Measurements from ENCODE around the gene LMAN1L.

The LMAN1L gene

GRCh38 chr15:74794248-74794969 is 18.2 kb upstream of the LMAN1L start:
- no peak for DNase-seq

DNA sequence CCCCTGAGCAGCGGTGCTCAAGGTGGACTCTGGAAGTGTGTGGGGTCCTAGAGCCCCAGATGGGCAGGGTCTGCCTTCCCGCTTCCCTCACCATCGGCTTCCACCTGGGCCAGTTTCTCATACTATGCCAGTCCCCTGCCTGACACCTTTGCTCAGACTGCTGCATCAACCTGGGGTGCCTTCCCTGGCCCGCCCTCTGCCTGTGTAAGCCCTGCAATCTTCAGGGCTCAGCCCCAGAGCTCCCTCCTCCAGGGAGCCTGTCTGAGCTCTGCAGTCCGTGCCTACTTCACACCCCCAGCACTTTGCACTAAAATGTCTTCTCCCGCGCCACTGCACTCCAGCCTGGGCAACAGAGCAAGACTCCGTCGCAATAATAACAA is 17.7 kb upstream of the LMAN1L start:
- DNase-seq: no peak

- DNase-seq: peak; percentile 68
Measured at GRCh38 chr15:74795966-74796625, 16.5 kb upstream of the LMAN1L start.

DNA sequence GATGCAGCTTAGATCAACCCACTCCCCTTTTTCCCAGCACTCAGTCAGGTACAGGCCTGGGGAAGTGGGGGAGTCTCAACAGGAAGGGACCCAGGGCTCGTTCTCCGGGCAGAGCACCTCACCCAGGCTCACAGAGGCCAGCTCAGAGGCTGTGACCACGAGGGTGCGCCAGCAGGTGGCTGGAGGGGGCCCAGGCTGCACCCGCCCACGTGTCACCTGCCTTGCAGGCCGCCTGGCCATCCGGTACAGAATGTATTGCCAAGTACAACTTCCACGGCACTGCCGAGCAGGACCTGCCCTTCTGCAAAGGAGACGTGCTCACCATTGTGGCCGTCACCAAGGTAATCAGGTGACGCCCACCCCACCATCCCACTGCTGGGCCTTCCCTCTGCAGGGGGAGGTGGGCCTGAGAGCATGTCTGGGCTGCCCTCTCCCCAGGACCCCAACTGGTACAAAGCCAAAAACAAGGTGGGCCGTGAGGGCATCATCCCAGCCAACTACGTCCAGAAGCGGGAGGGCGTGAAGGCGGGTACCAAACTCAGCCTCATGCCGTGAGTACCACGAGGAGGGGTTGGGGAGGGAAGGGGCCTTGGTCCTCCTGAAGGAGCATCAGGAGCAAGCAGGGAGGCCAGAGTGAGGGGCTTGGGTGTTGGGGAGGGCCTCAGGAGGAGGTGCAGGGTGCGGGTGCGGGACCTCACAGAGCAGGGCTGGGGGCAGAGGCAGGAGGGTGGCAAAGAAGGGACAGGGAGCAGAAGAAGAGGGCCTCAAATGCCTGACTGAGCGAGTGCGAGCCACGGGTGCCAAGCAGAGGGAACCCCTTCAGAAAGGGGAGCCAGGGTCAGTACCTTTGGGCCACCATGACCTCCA is 14.0 kb upstream of the LMAN1L start:
- no peak for DNase-seq

DNA sequence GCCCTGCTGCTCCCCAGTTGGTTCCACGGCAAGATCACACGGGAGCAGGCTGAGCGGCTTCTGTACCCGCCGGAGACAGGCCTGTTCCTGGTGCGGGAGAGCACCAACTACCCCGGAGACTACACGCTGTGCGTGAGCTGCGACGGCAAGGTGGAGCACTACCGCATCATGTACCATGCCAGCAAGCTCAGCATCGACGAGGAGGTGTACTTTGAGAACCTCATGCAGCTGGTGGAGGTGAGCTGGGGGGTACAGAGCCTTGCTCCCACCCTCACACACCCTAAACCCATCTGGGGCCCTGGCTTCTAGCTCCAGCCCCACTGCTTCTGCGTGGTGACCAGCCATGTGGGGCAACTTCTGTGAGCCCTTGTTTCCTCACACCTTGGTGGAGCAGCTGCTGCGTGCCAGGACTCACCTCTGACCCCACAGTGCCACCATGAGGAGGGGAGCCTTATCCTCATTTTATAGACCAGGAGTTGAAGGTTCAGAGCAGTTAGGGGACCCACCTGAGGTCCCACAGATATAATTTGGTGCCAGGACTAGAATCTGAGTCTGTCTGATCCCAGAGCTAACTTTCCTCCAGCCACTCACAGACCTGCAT is 13.3 kb upstream of the LMAN1L start:
- no peak for DNase-seq

DNA sequence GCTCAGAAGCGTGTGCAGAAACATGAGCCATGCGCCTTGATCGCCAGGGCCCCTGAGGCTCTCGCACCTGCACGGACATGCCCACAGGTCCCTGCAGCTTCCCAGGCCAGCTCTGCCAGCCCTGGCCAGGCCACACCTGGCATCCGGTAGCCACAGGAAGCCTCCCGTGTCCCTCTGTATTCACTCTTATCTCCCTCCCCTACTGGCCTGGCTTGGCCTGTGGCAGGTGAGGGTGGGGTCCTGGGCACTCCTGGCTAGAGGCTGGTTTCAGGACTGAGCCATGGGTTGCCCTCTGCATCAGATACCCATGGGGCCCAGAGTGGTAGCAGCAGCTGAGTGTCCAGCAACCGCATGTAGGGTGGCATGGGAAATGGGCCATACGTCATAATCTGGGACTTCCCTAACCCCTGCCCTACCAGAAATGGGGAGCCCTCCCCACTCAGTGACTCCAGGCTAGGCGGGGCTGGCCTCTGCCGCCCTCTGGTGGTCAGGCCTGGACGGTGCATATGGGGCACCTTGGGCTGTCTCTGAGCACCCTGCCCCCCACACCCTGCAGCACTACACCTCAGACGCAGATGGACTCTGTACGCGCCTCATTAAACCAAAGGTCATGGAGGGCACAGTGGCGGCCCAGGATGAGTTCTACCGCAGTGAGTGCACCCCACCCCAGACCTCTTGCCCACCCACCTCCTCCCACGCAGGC is 12.6 kb upstream of the LMAN1L start:
- DNase-seq: peak; percentile 88

DNA sequence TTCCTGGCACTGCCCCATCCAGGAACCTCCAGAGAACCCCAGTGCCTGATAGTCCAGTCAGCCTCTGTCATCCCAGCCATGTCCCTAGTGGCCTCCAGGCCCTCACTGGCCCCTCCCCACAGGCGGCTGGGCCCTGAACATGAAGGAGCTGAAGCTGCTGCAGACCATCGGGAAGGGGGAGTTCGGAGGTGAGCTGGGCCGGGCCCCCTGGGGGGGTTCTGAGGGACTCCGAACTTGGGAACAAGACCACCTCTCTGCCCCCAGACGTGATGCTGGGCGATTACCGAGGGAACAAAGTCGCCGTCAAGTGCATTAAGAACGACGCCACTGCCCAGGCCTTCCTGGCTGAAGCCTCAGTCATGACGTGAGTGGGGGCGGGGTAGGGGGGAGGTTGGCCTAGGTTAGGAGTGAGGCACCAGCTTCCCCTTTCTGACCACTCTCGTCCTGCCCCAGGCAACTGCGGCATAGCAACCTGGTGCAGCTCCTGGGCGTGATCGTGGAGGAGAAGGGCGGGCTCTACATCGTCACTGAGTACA is 12.0 kb upstream of the LMAN1L start:
- no peak for DNase-seq

DNA sequence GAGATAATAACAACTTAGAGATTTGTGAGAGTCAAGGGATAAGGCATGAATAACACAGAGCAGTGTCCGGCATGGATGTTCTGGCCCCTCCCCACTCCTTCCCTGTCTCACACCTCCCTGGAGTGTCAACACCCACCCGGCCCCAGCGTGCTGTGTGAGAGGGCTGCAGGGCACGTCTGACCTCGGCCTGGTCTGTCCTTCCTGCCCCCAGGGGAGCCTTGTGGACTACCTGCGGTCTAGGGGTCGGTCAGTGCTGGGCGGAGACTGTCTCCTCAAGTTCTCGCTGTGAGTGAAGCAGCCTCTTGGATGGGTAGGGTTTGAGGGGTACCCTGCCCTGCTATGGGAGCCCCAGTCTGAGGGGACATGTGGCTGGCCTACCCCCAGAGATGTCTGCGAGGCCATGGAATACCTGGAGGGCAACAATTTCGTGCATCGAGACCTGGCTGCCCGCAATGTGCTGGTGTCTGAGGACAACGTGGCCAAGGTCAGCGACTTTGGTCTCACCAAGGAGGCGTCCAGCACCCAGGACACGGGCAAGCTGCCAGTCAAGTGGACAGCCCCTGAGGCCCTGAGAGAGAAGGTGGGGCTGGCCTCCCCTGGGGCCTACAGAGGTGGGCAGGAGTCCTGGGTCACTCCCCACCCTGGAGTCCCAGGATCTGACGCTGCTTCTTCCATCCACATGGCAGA is 11.2 kb upstream of the LMAN1L start:
- no peak for DNase-seq

DNA sequence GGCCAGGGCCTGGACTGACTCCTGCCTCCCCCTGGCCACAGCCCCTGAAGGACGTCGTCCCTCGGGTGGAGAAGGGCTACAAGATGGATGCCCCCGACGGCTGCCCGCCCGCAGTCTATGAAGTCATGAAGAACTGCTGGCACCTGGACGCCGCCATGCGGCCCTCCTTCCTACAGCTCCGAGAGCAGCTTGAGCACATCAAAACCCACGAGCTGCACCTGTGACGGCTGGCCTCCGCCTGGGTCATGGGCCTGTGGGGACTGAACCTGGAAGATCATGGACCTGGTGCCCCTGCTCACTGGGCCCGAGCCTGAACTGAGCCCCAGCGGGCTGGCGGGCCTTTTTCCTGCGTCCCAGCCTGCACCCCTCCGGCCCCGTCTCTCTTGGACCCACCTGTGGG is 10.3 kb upstream of the LMAN1L start:
- no peak for DNase-seq

DNA sequence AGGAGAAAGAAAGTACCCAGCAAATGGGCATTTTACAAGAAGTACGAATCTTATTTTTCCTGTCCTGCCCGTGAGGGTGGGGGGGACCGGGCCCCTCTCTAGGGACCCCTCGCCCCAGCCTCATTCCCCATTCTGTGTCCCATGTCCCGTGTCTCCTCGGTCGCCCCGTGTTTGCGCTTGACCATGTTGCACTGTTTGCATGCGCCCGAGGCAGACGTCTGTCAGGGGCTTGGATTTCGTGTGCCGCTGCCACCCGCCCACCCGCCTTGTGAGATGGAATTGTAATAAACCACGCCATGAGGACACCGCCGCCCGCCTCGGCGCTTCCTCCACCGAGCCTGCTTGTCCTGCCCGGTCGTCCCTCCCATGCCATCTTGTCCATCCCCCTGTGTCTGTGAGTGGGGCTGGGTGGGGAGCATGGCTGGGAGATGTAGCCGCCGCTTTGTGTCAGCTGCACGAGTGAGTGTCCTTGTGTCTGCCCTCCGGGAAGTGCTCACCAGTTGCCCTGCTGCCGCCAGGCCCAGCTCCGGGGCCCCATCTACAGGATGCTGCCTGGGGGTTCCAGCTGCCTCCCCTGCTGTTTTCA is 9.7 kb upstream of the LMAN1L start:
- no peak for DNase-seq

- DNase-seq: no peak
Measured at GRCh38 chr15:74804935-74805334, 7.7 kb upstream of the LMAN1L start.

DNA sequence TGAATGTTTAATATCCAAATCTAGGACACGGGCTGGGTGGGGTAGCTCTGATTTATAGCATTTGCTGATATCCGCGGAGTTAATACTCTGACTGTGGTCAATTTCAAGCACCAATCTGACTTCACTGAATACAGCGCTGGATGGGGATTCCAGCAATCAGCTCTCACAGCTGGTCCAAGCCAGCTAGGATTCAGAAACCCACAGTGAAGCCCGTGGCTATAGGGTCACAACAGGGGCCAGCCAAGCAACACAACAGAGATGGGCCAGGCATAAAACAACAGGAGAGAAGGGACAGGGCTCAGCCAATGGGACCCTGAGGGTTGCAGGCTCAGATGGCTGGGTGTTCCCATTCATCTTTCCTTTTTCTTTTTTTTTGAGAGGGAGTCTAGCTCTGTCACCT is 5.4 kb upstream of the LMAN1L start:
- DNase-seq: no peak

DNA sequence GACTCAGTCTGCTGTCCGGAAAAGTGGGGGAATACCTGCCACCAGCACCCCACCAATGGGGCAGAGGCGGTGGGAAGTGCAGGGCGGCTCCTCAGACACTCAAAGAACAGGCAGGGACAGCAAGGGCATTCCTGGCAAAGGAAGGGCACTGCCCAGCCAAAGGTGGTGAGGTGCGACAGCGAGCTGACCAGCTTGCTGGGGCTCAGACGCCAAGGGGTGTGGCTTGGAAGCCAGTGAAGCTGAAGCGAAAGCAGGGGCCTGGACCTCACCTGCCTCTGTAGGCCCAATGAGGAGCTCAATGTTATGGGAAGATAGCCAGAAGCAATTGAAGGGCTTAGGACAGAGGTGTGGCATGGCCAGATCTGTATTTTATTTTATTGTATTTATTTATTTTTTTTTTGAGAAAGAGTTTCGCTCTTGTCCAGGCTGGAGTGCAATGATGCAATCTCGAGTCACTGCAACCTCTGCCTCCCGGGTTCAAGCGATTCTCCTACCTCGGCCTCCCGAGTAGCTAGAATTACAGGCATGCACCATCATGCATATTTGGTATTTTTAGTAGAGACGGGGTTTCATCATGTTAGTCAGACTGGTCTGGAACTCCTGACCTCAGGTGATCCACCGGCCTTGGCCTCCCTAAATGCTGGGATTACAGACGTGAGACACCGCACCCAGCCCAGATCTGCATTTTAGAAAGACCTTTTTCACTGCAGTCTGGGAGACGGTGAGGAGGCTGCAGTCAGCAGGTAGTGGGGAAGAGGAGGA is 4.4 kb upstream of the LMAN1L start:
- no peak for DNase-seq

- DNase-seq: no peak
Measured at GRCh38 chr15:74808840-74809229, 3.8 kb upstream of the LMAN1L start.

DNA sequence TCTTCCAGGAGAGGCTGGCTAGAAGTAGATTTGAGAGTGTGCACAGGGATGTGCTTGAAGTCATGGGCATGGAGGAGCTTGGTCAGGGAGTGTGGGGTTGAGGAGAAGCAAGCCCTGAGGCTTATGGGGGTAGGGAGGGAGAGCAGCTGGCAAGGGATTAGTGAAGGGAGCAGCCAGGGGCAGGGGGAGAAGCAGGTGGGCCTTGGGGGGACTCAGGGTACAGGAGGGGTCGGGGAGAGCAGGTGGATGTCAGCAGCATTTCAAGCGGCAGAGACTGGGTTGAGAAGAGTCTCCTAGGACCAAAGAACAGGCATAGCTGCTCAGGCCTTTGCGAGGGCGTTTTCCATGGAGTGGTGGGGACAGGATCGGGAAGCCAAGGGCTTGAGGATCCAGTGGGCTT is 3.4 kb upstream of the LMAN1L start:
- DNase-seq: no peak

- DNase-seq: no peak
Measured at GRCh38 chr15:74809956-74810355, 2.7 kb upstream of the LMAN1L start.

DNA sequence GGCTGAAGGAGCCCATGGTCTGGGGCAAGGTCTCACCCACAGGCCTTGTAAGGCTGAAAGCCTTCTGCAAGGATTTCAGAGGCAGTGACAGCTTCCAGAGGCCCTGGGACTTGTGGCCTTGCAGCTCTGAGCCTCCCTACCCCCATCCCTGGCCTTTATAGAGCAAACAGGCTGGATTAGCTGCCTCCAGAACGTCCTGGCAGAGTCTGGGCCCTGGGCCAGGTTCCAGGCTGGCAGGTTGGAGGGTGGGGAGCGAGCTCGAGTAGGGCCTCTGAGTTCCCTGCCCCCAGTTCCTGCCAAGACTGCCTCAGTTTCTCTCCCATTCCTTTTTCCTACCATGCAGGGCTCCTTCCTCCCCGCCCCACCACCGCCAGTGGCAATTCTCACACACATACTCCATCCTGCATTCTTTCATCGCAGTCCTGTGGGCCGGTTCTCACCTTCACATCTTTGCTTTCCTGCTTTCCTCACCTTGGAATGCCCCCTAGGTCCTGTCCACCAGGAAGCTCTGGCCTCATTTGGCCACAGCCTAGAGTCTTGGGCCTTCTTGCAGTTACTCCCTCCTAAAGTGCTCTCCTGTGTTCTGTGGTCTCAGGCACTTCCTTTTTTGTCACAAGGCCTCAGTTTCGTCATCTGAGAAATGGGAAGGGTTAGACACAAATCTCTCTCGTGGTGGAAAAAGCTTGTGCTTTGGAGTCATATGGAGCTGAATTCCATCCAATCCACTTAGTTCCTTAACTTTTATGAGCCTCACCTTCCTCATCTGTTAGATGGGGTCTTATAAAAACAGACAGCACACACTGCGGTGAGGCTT is 2.7 kb downstream of the LMAN1L start:
- DNase-seq: no peak

- DNase-seq: no peak
Measured at GRCh38 chr15:74815961-74816360, 3.3 kb downstream of the LMAN1L start.

- no peak for DNase-seq
Measured at GRCh38 chr15:74816624-74817369, 4.2 kb downstream of the LMAN1L start.
